WTC11 (cell line): ENCODE measurements around the gene CHDH. TPM values are rescaled to one million over a fixed set of nuclear protein-coding genes. Genes with fewer than 3 reads are reported as not detected.

ENCODE experiments used
- ATAC-seq: fragments of 200-7000 bp; cut with Tn5 transposase; 2 replicates; pipeline ENCODE4 v1.10.0; 2021; ENCODE audit warnings: mild to moderate bottlenecking, moderate library complexity
- CTCF ChIA-PET: fragments of 300-600 bp; sonication (Branson Sonifier 250); formaldehyde crosslinking; loops from one replicate; lab custom pipeline; 2021; ENCODE audit warnings: antibody characterized with exemption; lab: Charles Lee
- POLR2A ChIA-PET: fragments of 350-600 bp; sonication (Branson Sonifier 250); formaldehyde crosslinking; loops from one replicate; lab custom pipeline; 2021; ENCODE audit warnings: antibody characterized with exemption; lab: Charles Lee
- DNase-seq: peaks from one replicate; pipeline ENCODE4 v3.0.0; 2021; ENCODE audit warnings: low spot score
- H3K27ac Mint-ChIP-seq: 2 replicates; pipeline ENCODE4 v1.8.0; 2021; ENCODE audit warnings: mixed read lengths
- H3K27me3 Mint-ChIP-seq: 2 replicates; pipeline ENCODE4 v1.8.0; 2021; ENCODE audit warnings: low read depth, mild to moderate bottlenecking, moderate library complexity, mixed read lengths
- H3K36me3 Mint-ChIP-seq: 2 replicates; pipeline ENCODE4 v1.8.0; 2021; ENCODE audit warnings: mixed read lengths
- H3K4me1 Mint-ChIP-seq: 2 replicates; pipeline ENCODE4 v1.8.0; 2022; ENCODE audit warnings: mixed read lengths
- H3K4me3 Mint-ChIP-seq: 2 replicates; pipeline ENCODE4 v1.8.0; 2021; ENCODE audit warnings: mild to moderate bottlenecking, moderate library complexity, mixed read lengths
- H3K9me3 Mint-ChIP-seq: 2 replicates; pipeline ENCODE4 v1.8.0; 2021; ENCODE audit warnings: mixed read lengths
- CDX4 ChIP-seq: fragments of 250-450 bp; sonication (Bioruptor Pico); IDR thresholded peaks from 2 replicates; pipeline ENCODE4 v1.9.0; 2021; ENCODE audit warnings: moderate library complexity, mild to moderate bottlenecking, inconsistent platforms, borderline replicate concordance
- CREM ChIP-seq: sonication (generic); formaldehyde crosslinking; IDR thresholded peaks from 2 replicates; pipeline ENCODE4 v1.8.1; 2022; ENCODE audit warnings: mild to moderate bottlenecking, missing genetic modification reagents, moderate library complexity
- ETV6 ChIP-seq: sonication (generic); formaldehyde crosslinking; IDR thresholded peaks from 2 replicates; pipeline ENCODE4 v1.8.1; 2022; ENCODE audit warnings: mild to moderate bottlenecking, missing genetic modification reagents
- GRHL2 ChIP-seq: fragments of 250-450 bp; sonication (Bioruptor Pico); IDR thresholded peaks from 2 replicates; pipeline ENCODE4 v1.8.0; 2022; ENCODE audit warnings: mild to moderate bottlenecking, moderate library complexity; ENCODE audit not compliant: insufficient replicate concordance, severe bottlenecking
- GTF2I ChIP-seq: fragments of 250-450 bp; sonication (Bioruptor Pico); conservative IDR thresholded peaks from 2 replicates; pipeline ENCODE4 v1.4.0; 2021; ENCODE audit warnings: mild to moderate bottlenecking
- IRF2 ChIP-seq: sonication (generic); formaldehyde crosslinking; IDR thresholded peaks from 2 replicates; pipeline ENCODE4 v1.8.0; 2022; ENCODE audit warnings: low read depth, missing genetic modification reagents, borderline replicate concordance
- NR2C2 ChIP-seq: sonication (generic); formaldehyde crosslinking; IDR thresholded peaks from 2 replicates; pipeline ENCODE4 v1.8.0; 2022; ENCODE audit warnings: mild to moderate bottlenecking, missing genetic modification reagents
- NR3C1 ChIP-seq: sonication (generic); formaldehyde crosslinking; conservative IDR thresholded peaks from 2 replicates; pipeline ENCODE4 v1.8.1; 2023; ENCODE audit warnings: low read depth, mild to moderate bottlenecking, missing genetic modification reagents
- SMAD4 ChIP-seq: sonication (generic); formaldehyde crosslinking; IDR thresholded peaks from 2 replicates; pipeline ENCODE4 v1.8.0; 2022; ENCODE audit warnings: mild to moderate bottlenecking, missing genetic modification reagents
- USF2 ChIP-seq: sonication (generic); formaldehyde crosslinking; IDR thresholded peaks from 2 replicates; pipeline ENCODE4 v1.8.1; 2023; ENCODE audit warnings: mild to moderate bottlenecking, missing genetic modification reagents, moderate library complexity
- ZBTB21 ChIP-seq: sonication (generic); formaldehyde crosslinking; IDR thresholded peaks from 2 replicates; pipeline ENCODE4 v1.8.1; 2023; ENCODE audit warnings: mild to moderate bottlenecking, missing genetic modification reagents, borderline replicate concordance
- ZNF219 ChIP-seq: sonication (generic); formaldehyde crosslinking; IDR thresholded peaks from 2 replicates; pipeline ENCODE4 v1.8.0; 2023; ENCODE audit warnings: missing genetic modification reagents, mild to moderate bottlenecking, borderline replicate concordance
- total RNA-seq: library from RNA; stranded (reverse); gene quantifications from 3 replicates; pipeline ENCODE4 v1.2.3, GENCODE V29; 2021
- TF ChIP-seq, protein P1 (sequence below): sonication (generic); formaldehyde crosslinking; IDR thresholded peaks from 2 replicates; pipeline ENCODE4 v1.8.0; 2022; ENCODE audit warnings: mild to moderate bottlenecking, missing genetic modification reagents
- TF ChIP-seq, protein P2 (sequence below): sonication (generic); formaldehyde crosslinking; IDR thresholded peaks from 2 replicates; pipeline ENCODE4 v1.8.0; 2023; ENCODE audit warnings: missing genetic modification reagents
- TF ChIP-seq, protein P3 (sequence below): sonication (generic); formaldehyde crosslinking; IDR thresholded peaks from 2 replicates; pipeline ENCODE4 v1.8.0; 2023; ENCODE audit warnings: missing genetic modification reagents, mild to moderate bottlenecking, borderline replicate concordance
- TF ChIP-seq, protein P4 (sequence below): sonication (generic); formaldehyde crosslinking; IDR thresholded peaks from 2 replicates; pipeline ENCODE4 v1.8.1; 2022; ENCODE audit warnings: low read depth, mild to moderate bottlenecking, moderate library complexity, missing genetic modification reagents, borderline replicate concordance
- TF ChIP-seq, protein P5 (sequence below): sonication (generic); formaldehyde crosslinking; IDR thresholded peaks from 2 replicates; pipeline ENCODE4 v1.8.1; 2022; ENCODE audit warnings: missing genetic modification reagents, borderline replicate concordance
- TF ChIP-seq, protein P6 (sequence below): fragments of 250-450 bp; sonication (Bioruptor Pico); conservative IDR thresholded peaks from 2 replicates; pipeline ENCODE4 v1.9.0; 2021; ENCODE audit warnings: mild to moderate bottlenecking

CHDH gene
- total RNA-seq, 1 experiment from 2014 or later = 11.7 TPM

- Mint-ChIP-seq H3K36me3 (peaks cover 23% of the 10 kb centered on the region), H3K27me3 (no peaks in the 10 kb centered on the region), H3K27ac (no peak overlapping the region), H3K4me3 (no peak overlapping the region), H3K9me3 (no peaks in the 10 kb centered on the region), H3K4me1 (peaks cover 17% of the 10 kb centered on the region)
- CTCF ChIA-PET = no interaction called here
- ATAC-seq = no peak
- no peak for DNase-seq
- POLR2A ChIA-PET = no interaction called here
- TF ChIP-seq, protein P1, sequence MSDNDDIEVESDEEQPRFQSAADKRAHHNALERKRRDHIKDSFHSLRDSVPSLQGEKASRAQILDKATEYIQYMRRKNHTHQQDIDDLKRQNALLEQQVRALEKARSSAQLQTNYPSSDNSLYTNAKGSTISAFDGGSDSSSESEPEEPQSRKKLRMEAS = no peak
- TF ChIP-seq CDX4 (no peak), NR3C1 (CRISPR knock-in tag) (no peak)
- TF ChIP-seq, protein P2, sequence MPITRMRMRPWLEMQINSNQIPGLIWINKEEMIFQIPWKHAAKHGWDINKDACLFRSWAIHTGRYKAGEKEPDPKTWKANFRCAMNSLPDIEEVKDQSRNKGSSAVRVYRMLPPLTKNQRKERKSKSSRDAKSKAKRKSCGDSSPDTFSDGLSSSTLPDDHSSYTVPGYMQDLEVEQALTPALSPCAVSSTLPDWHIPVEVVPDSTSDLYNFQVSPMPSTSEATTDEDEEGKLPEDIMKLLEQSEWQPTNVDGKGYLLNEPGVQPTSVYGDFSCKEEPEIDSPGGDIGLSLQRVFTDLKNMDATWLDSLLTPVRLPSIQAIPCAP (CRISPR knock-in tag) = no peak
Observed at GRCh38 chr3:53885239-53885638, 39.0 kb upstream of the CHDH start.

- H3K4me3 Mint-ChIP-seq = no peak overlapping the region
- DNase-seq = no peak
- ChIA-PET CTCF (no interaction called here), POLR2A (no interaction called here)
- no peaks in the 10 kb centered on the region for H3K9me3 Mint-ChIP-seq
- no peaks in the 10 kb centered on the region for H3K27me3 Mint-ChIP-seq
- H3K36me3 Mint-ChIP-seq = peaks cover 29% of the 10 kb centered on the region
- no peak overlapping the region for H3K27ac Mint-ChIP-seq
- TF ChIP-seq, protein P3, sequence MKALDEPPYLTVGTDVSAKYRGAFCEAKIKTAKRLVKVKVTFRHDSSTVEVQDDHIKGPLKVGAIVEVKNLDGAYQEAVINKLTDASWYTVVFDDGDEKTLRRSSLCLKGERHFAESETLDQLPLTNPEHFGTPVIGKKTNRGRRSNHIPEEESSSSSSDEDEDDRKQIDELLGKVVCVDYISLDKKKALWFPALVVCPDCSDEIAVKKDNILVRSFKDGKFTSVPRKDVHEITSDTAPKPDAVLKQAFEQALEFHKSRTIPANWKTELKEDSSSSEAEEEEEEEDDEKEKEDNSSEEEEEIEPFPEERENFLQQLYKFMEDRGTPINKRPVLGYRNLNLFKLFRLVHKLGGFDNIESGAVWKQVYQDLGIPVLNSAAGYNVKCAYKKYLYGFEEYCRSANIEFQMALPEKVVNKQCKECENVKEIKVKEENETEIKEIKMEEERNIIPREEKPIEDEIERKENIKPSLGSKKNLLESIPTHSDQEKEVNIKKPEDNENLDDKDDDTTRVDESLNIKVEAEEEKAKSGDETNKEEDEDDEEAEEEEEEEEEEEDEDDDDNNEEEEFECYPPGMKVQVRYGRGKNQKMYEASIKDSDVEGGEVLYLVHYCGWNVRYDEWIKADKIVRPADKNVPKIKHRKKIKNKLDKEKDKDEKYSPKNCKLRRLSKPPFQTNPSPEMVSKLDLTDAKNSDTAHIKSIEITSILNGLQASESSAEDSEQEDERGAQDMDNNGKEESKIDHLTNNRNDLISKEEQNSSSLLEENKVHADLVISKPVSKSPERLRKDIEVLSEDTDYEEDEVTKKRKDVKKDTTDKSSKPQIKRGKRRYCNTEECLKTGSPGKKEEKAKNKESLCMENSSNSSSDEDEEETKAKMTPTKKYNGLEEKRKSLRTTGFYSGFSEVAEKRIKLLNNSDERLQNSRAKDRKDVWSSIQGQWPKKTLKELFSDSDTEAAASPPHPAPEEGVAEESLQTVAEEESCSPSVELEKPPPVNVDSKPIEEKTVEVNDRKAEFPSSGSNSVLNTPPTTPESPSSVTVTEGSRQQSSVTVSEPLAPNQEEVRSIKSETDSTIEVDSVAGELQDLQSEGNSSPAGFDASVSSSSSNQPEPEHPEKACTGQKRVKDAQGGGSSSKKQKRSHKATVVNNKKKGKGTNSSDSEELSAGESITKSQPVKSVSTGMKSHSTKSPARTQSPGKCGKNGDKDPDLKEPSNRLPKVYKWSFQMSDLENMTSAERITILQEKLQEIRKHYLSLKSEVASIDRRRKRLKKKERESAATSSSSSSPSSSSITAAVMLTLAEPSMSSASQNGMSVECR (CRISPR knock-in tag) = no peak
- TF ChIP-seq, protein P4, sequence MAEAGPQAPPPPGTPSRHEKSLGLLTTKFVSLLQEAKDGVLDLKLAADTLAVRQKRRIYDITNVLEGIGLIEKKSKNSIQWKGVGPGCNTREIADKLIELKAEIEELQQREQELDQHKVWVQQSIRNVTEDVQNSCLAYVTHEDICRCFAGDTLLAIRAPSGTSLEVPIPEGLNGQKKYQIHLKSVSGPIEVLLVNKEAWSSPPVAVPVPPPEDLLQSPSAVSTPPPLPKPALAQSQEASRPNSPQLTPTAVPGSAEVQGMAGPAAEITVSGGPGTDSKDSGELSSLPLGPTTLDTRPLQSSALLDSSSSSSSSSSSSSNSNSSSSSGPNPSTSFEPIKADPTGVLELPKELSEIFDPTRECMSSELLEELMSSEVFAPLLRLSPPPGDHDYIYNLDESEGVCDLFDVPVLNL (CRISPR knock-in tag) = no peak
- no peak for TF ChIP-seq ZBTB21
- TF ChIP-seq, protein P5, sequence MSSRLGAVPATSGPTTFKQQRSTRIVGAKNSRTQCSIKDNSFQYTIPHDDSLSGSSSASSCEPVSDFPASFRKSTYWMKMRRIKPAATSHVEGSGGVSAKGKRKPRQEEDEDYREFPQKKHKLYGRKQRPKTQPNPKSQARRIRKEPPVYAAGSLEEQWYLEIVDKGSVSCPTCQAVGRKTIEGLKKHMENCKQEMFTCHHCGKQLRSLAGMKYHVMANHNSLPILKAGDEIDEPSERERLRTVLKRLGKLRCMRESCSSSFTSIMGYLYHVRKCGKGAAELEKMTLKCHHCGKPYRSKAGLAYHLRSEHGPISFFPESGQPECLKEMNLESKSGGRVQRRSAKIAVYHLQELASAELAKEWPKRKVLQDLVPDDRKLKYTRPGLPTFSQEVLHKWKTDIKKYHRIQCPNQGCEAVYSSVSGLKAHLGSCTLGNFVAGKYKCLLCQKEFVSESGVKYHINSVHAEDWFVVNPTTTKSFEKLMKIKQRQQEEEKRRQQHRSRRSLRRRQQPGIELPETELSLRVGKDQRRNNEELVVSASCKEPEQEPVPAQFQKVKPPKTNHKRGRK (CRISPR knock-in tag) = no peak
- TF ChIP-seq IRF2 = no peak
- no peak for TF ChIP-seq GRHL2 (CRISPR knock-in tag)
- TF ChIP-seq SMAD4 (CRISPR knock-in tag) = no peak
- no peak for TF ChIP-seq NR2C2
- no peak for TF ChIP-seq GTF2I (CRISPR knock-in tag)
- no peak for TF ChIP-seq USF2 (CRISPR knock-in tag)
- TF ChIP-seq ZNF219 (CRISPR knock-in tag) = no peak
- TF ChIP-seq ETV6 (CRISPR knock-in tag) = no peak
- TF ChIP-seq, protein P6, sequence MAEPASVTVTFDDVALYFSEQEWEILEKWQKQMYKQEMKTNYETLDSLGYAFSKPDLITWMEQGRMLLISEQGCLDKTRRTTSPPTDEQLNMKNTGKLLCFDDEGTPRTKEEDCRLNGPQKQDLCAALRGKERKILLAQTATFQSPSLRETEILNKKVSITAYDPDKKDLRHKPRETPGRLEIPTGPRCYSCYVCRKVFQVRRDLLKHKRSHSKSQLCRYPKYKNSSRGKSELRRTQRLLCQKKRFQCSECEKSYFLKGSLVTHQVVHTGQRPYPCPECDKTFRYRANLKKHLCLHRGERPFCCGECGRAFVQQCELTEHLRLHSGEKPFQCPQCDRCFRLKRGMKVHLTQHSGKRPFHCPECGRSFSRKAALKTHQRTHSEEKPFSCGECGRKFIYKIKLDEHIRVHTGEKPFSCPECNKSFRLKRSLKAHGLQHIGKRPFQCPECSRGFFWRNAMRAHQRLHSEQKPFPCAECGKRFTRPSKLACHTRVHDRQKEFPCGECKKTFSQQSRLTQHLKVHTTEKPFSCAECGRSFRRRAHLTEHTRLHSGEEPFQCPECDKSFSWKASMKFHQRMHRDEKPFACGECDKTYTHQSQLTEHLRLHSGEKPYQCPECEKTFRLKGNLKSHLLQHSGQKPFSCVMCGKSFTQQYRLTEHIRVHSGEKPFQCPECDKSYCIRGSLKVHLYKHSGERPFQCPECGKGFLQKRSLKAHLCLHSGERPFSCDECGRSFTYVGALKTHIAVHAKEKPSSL (CRISPR knock-in tag) = no peak
- TF ChIP-seq CREM (CRISPR knock-in tag) = no peak
- TF ChIP-seq, protein P2 (CRISPR knock-in tag) = no peak
- TF ChIP-seq, all 79 proteins: peak for 0
- H3K4me1 Mint-ChIP-seq = peaks cover 13% of the 10 kb centered on the region
- no peak for ATAC-seq
Observed at GRCh38 chr3:53884623-53885022, 38.4 kb upstream of the CHDH start.
